Panc1 (cell line): ENCODE data around the gene HSPBAP1. TPM values are rescaled to one million over a fixed set of nuclear protein-coding genes. Genes with fewer than 3 reads are reported as not detected.

Experiments used
- ATAC-seq: fragments of 200-7000 bp; cut with Tn5 transposase; 2 replicates; pipeline ENCODE4 v1.9.1; 2020; ENCODE audit warnings: mild to moderate bottlenecking, moderate library complexity
- BruUV-seq: library from RNA; stranded (reverse); fragments of 400-500 nt; replicated peaks from 2 replicates; lab custom pipeline; 2021; lab: Mats Ljungman, UMichigan
- CTCF ChIA-PET: fragments of 300-600 bp; sonication (Branson Sonifier 250); formaldehyde crosslinking; loops from one replicate; lab custom pipeline; 2022; ENCODE audit warnings: antibody characterized with exemption; lab: Charles Lee
- POLR2A ChIA-PET: fragments of 300-600 bp; sonication (Branson Sonifier 250); formaldehyde crosslinking; loops from one replicate; lab custom pipeline; 2022; ENCODE audit warnings: antibody characterized with exemption; lab: Charles Lee
- DNase-seq: peaks from one replicate; pipeline ENCODE4 v3.0.0-alpha.2; 2010; ENCODE audit warnings: low read depth, low spot score
- H3K27ac ChIP-seq: 2 replicates; pipeline ENCODE4 v1.5.1; 2011; ENCODE audit warnings: mild to moderate bottlenecking, low read length, inconsistent platforms
- H3K27me3 ChIP-seq: fragments of 200-500 bp; sonication (Bioruptor generic); 2 replicates; pipeline ENCODE4 v1.6.0; 2014; ENCODE audit warnings: low read length, inconsistent platforms; ENCODE audit not compliant: control insufficient read depth, insufficient read depth
- H3K36me3 ChIP-seq: fragments of 200-500 bp; sonication (Bioruptor generic); 2 replicates; pipeline ENCODE4 v1.5.1; 2014; ENCODE audit warnings: inconsistent platforms, mild to moderate bottlenecking, low read length, moderate library complexity; ENCODE audit not compliant: control insufficient read depth, insufficient read depth
- H3K4me1 ChIP-seq: 2 replicates; pipeline ENCODE4 v1.5.1; 2011; ENCODE audit warnings: inconsistent platforms, mild to moderate bottlenecking, low read length, moderate library complexity; ENCODE audit not compliant: control insufficient read depth, insufficient read depth
- H3K4me3 ChIP-seq, 2 experiments: 2 replicates each; pipeline ENCODE4 v1.5.1; 2011 to 2012; ENCODE audit warnings: low read depth in 2 of 2, low read length in 2 of 2, mild to moderate bottlenecking in 2 of 2, inconsistent platforms in 1 of 2, moderate library complexity in 1 of 2
- H3K9me3 ChIP-seq: fragments of 200-500 bp; sonication (Bioruptor generic); 2 replicates; pipeline ENCODE4 v1.5.1; 2014; ENCODE audit warnings: low read depth, mild to moderate bottlenecking, inconsistent platforms, low read length, moderate library complexity; ENCODE audit not compliant: control insufficient read depth, insufficient read depth
- POLR2AphosphoS5 ChIP-seq: IDR thresholded peaks from 2 replicates; pipeline ENCODE4 v1.6.1; 2012; ENCODE audit warnings: mild to moderate bottlenecking, low read depth, low read length, moderate library complexity
- SIN3A ChIP-seq: IDR thresholded peaks from 2 replicates; pipeline ENCODE4 v1.6.1; 2012; ENCODE audit warnings: low read depth, mild to moderate bottlenecking, low read length, moderate library complexity, borderline replicate concordance; ENCODE audit not compliant: insufficient read depth
- TCF7L2 ChIP-seq: IDR thresholded peaks from 2 replicates; pipeline ENCODE4 v1.6.1; 2011; ENCODE audit warnings: mild to moderate bottlenecking, low read depth, low read length, inconsistent platforms
- in situ Hi-C: cut with HindIII; loops from 2 replicates; pipeline ENCODE4 v1.10.0; 2016; ENCODE audit warnings: low sequenced_read_pairs, low pct_unique_long_range_greater_than_20kb
- intact Hi-C: fragments of 100-400 bp; cut with micrococcal nuclease; formaldehyde crosslinking; loops from one replicate; pipeline ENCODE4 v1.10.0; 2022; ENCODE audit not compliant: unreplicated experiment
- total RNA-seq: library from RNA; stranded (reverse); gene quantifications from one replicate; pipeline ENCODE4 v1.2.1, GENCODE V29; 2021; ENCODE audit not compliant: unreplicated experiment
- TF ChIP-seq, protein P1 (sequence below), 2 experiments: IDR thresholded peaks; 2 replicates each; pipeline ENCODE4 v1.6.1; 2011 to 2012; ENCODE audit warnings: low read depth in 2 of 2, control low read depth in 1 of 2, low read length in 1 of 2, mild to moderate bottlenecking in 1 of 2, moderate library complexity in 1 of 2; ENCODE audit not compliant: insufficient read depth in 1 of 2
- TF ChIP-seq, protein P2 (sequence below): fragments of 450-650 bp; IDR thresholded peaks from 2 replicates; pipeline ENCODE4 v1.5.1; 2017; ENCODE audit warnings: mild to moderate bottlenecking

Gene HSPBAP1
- total RNA-seq, 1 experiment from 2014 or later = 10.8 TPM

DNA sequence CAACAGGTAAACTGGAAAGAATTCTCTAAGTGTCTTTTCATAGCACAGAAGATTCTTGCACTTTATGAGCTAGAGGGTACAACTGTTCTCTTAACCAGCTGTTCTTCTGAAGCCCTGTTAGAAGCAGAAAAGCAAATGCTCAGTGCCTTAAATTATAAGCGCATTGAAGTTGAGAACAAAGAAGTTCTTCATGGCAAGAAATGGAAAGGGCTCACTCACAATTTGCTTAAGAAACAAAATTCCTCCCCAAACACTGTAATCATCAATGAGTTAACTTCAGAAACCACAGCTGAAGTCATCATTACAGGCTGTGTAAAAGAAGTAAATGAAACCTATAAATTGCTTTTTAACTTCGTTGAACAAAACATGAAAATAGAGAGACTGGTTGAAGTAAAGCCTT, 93.4 kb downstream of the HSPBAP1 start:
- no peak for TF ChIP-seq SIN3A
- TF ChIP-seq, protein P1, sequence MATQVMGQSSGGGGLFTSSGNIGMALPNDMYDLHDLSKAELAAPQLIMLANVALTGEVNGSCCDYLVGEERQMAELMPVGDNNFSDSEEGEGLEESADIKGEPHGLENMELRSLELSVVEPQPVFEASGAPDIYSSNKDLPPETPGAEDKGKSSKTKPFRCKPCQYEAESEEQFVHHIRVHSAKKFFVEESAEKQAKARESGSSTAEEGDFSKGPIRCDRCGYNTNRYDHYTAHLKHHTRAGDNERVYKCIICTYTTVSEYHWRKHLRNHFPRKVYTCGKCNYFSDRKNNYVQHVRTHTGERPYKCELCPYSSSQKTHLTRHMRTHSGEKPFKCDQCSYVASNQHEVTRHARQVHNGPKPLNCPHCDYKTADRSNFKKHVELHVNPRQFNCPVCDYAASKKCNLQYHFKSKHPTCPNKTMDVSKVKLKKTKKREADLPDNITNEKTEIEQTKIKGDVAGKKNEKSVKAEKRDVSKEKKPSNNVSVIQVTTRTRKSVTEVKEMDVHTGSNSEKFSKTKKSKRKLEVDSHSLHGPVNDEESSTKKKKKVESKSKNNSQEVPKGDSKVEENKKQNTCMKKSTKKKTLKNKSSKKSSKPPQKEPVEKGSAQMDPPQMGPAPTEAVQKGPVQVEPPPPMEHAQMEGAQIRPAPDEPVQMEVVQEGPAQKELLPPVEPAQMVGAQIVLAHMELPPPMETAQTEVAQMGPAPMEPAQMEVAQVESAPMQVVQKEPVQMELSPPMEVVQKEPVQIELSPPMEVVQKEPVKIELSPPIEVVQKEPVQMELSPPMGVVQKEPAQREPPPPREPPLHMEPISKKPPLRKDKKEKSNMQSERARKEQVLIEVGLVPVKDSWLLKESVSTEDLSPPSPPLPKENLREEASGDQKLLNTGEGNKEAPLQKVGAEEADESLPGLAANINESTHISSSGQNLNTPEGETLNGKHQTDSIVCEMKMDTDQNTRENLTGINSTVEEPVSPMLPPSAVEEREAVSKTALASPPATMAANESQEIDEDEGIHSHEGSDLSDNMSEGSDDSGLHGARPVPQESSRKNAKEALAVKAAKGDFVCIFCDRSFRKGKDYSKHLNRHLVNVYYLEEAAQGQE (IDR thresholded peaks at IDR 0.05; ENCODE audit: insufficient read depth in 1 of 2, low read depth in 2 of 2, low read length in 1 of 2) = no peak
- TF ChIP-seq POLR2AphosphoS5 = no peak
- TF ChIP-seq, protein P2, sequence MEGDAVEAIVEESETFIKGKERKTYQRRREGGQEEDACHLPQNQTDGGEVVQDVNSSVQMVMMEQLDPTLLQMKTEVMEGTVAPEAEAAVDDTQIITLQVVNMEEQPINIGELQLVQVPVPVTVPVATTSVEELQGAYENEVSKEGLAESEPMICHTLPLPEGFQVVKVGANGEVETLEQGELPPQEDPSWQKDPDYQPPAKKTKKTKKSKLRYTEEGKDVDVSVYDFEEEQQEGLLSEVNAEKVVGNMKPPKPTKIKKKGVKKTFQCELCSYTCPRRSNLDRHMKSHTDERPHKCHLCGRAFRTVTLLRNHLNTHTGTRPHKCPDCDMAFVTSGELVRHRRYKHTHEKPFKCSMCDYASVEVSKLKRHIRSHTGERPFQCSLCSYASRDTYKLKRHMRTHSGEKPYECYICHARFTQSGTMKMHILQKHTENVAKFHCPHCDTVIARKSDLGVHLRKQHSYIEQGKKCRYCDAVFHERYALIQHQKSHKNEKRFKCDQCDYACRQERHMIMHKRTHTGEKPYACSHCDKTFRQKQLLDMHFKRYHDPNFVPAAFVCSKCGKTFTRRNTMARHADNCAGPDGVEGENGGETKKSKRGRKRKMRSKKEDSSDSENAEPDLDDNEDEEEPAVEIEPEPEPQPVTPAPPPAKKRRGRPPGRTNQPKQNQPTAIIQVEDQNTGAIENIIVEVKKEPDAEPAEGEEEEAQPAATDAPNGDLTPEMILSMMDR = no peak
- TF ChIP-seq TCF7L2 = no peak
- DNase-seq (no peak), ATAC-seq (no peak)
- Histone ChIP-seq H3K4me1 (no peaks in the 10 kb centered on the region), H3K27ac (no peak overlapping the region), H3K4me3 (no peak overlapping the region), H3K27me3 (no peaks in the 10 kb centered on the region), H3K9me3 (no peaks in the 10 kb centered on the region), H3K36me3 (0 out of 2 replicates have a peak, but pooled peaks cover 5% of the 10 kb centered on the region)
- in situ Hi-C loops (no loop called here), intact Hi-C loops (no loop called here)
- ChIA-PET POLR2A (interaction anchor here (0.7 kb wide), 1 partner anchor 215 kb away, joined by 3 read pairs; no protein-coding TSS in a partner anchor), CTCF (no interaction called here)
- BruUV-seq = no TSS peak

DNA sequence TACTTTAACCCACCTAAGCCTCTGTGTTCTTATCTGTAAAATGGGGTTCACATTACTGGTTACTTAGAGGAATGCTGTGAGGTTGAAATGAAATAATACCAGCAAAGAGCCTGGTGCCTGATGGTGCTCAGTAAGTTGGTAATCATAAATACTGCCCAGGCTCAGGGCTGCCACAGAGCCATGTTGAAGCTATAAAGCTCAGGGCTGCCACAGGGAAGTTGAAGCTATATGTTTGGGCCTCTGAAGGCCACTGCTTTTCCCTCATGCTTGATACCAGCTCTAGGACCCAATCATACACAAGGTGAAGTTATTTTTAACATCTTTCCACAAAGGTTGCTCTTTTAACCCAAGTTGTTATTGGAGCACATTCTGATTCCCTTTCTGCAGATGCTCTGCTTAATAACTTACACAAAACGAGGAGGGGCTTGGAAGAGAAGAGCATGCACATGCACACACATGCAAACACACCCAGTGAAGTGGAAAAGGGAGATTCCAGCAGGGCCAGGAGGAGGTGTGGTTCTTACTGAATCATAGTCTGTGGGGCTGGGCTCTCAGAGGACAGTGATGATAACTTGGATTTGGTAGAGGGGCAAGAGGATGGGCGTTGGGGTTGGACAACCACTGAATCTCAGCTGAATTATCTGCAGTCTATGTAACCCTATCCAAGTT, 95.5 kb downstream of the HSPBAP1 start:
- ChIA-PET CTCF (no interaction called here), POLR2A (no interaction called here)
- no peak for DNase-seq
- H3K9me3 ChIP-seq = no peaks in the 10 kb centered on the region
- no peaks in the 10 kb centered on the region for H3K27me3 ChIP-seq
- no peak overlapping the region for H3K27ac ChIP-seq
- no peak for ATAC-seq
- BruUV-seq = no TSS peak
- intact Hi-C loops = no loop called here
- H3K36me3 ChIP-seq = 0 out of 2 replicates have a peak, but pooled peaks cover 2% of the 10 kb centered on the region
- H3K4me3 ChIP-seq = no peak overlapping the region
- TF ChIP-seq TCF7L2 (no peak), SIN3A (no peak), POLR2AphosphoS5 (no peak)
- TF ChIP-seq, protein P1 (IDR thresholded peaks at IDR 0.05; ENCODE audit: insufficient read depth in 1 of 2, low read depth in 2 of 2, low read length in 1 of 2) = no peak
- TF ChIP-seq, protein P2 = no peak
- in situ Hi-C loops = no loop called here
- H3K4me1 ChIP-seq = no peaks in the 10 kb centered on the region
